K562 (cell line): Measurements from ENCODE around the gene ZMAT2. TPM values are rescaled to one million over a fixed set of nuclear protein-coding genes. Genes with fewer than 3 reads are reported as not detected.

ENCODE experiments used
- CBFA2T3 ChIP-seq: fragments of 450-650 bp; IDR thresholded peaks from 2 replicates; pipeline ENCODE4 v1.6.1; 2017
- CTCFL ChIP-seq: IDR thresholded peaks from 2 replicates; pipeline ENCODE4 v1.6.1; 2011; ENCODE audit warnings: borderline replicate concordance, low read depth, mild to moderate bottlenecking, moderate library complexity, low read length; ENCODE audit not compliant: insufficient read depth, poor library complexity, severe bottlenecking
- ELF4 ChIP-seq: fragments of 450-650 bp; formaldehyde crosslinking; IDR thresholded peaks from 2 replicates; pipeline ENCODE4 v1.4.0; 2022; ENCODE audit warnings: missing genetic modification characterization
- EP300 ChIP-seq: IDR thresholded peaks from 2 replicates; pipeline ENCODE4 v1.6.1; 2012; ENCODE audit warnings: low read length, improper control_type of control experiment
- EZH2 ChIP-seq: IDR thresholded peaks from 2 replicates; pipeline ENCODE4 v1.6.1; 2012; ENCODE audit warnings: low read depth, mild to moderate bottlenecking, inconsistent platforms, low read length, borderline replicate concordance
- GABPB2 ChIP-seq: fragments of 250-450 bp; sonication (Bioruptor Pico); conservative IDR thresholded peaks from 2 replicates; pipeline ENCODE4 v1.5.1; 2021; ENCODE audit warnings: mild to moderate bottlenecking
- GTF2B ChIP-seq: IDR thresholded peaks from 2 replicates; pipeline ENCODE4 v1.6.1; 2011; ENCODE audit not compliant: insufficient read length; ENCODE audit errors: extremely low read depth
- NR2C2 ChIP-seq, 2 experiments: fragments of 200-800 bp in 1 of 2; sonication (Bioruptor generic) in 1 of 2; sonication (generic) in 1 of 2; formaldehyde crosslinking in 1 of 2; IDR thresholded peaks; 2 replicates each; pipeline versions ENCODE4 v1.6.1 to v1.8.0; 2016 to 2022; ENCODE audit warnings: mild to moderate bottlenecking in 1 of 2, missing compliant biosample characterization in 1 of 2, missing genetic modification characterization in 1 of 2, missing genetic modification reagents in 1 of 2
- POLR2AphosphoS2 ChIP-seq: IDR thresholded peaks from 2 replicates; pipeline ENCODE4 v1.6.1; 2012; ENCODE audit warnings: low read length, improper control_type of control experiment
- RBM15 ChIP-seq: fragments of 200-400 bp; formaldehyde crosslinking; IDR thresholded peaks from 2 replicates; pipeline ENCODE4 v1.6.1; 2018; ENCODE audit warnings: mild to moderate bottlenecking, low read length, moderate library complexity; ENCODE audit not compliant: insufficient read depth
- SIN3A ChIP-seq, 2 experiments: fragments of 150-350 bp in 1 of 2; IDR thresholded peaks; 2 replicates each; pipeline ENCODE4 v1.6.1; 2011 to 2016; ENCODE audit warnings: borderline replicate concordance in 2 of 2, low read depth in 2 of 2, low read length in 2 of 2, mild to moderate bottlenecking in 2 of 2, moderate library complexity in 2 of 2; ENCODE audit not compliant: control insufficient read depth in 1 of 2
- SRSF7 ChIP-seq: fragments of 200-400 bp; formaldehyde crosslinking; optimal IDR thresholded peaks from 2 replicates; pipeline ENCODE3; 2017; ENCODE audit warnings: mild to moderate bottlenecking, low read depth, low read length
- TEAD1 ChIP-seq, 2 experiments: fragments of 450-650 bp in 1 of 2; sonication (generic) in 1 of 2; formaldehyde crosslinking; IDR thresholded peaks; 2 replicates each; pipeline versions ENCODE4 v1.4.0 to v1.8.0; 2020 to 2022; ENCODE audit warnings: mild to moderate bottlenecking in 2 of 2, missing genetic modification reagents in 1 of 2
- ZNF384 ChIP-seq: IDR thresholded peaks from 2 replicates; pipeline ENCODE4 v1.6.1; 2012; ENCODE audit warnings: low read depth, low read length, improper control_type of control experiment
- ZNF57 ChIP-seq: fragments of 450-650 bp; formaldehyde crosslinking; IDR thresholded peaks from 2 replicates; pipeline ENCODE4 v1.4.0; 2020; ENCODE audit warnings: mild to moderate bottlenecking, moderate library complexity
- polyA plus RNA-seq, 8 experiments: library from polyadenylated mRNA; depleted of rRNA in 4 of 8; stranded (reverse) in 5 of 8; unstranded in 3 of 8; fragments of >200 nt; fragmentation: Nextera tagmentation in 2 of 8; fragmentation: Illumina TruSeq in 1 of 8; extraction: Ambion mirVana in 2 of 8; extraction: Trizol in 1 of 8; gene quantifications; 2 replicates each; pipeline versions ENCODE4 v1.2.1 to v1.2.3, GENCODE V29; 2011 to 2014; ENCODE audit warnings: inconsistent platforms in 1 of 8, missing spikeins in 1 of 8
- total RNA-seq, 7 experiments: library from RNA; depleted of rRNA in 6 of 7; stranded (reverse); fragments of >200 nt in 6 of 7; fragmentation: Illumina TruSeq in 2 of 7; extraction: Trizol in 2 of 7; gene quantifications; 2 replicates each; pipeline versions ENCODE4 v1.2.1 to v1.2.3, GENCODE V29; 2011 to 2021; ENCODE audit warnings: low replicate concordance in 1 of 7
- TF ChIP-seq, protein P1 (sequence below): fragments of 450-650 bp; IDR thresholded peaks from 2 replicates; pipeline ENCODE4 v1.6.1; 2016; ENCODE audit warnings: antibody characterized with exemption
- TF ChIP-seq, protein P2 (sequence below): sonication (generic); formaldehyde crosslinking; IDR thresholded peaks from 2 replicates; pipeline ENCODE4 v1.8.1; 2023; ENCODE audit warnings: mild to moderate bottlenecking, missing genetic modification reagents

The ZMAT2 gene
- total and polyA plus RNA-seq, 9 of the 15 experiments (the other 6 are each of a cell fraction or from before 2014, with no cell fraction given), result 44.2 to 101 (median 69.2) TPM

DNA sequence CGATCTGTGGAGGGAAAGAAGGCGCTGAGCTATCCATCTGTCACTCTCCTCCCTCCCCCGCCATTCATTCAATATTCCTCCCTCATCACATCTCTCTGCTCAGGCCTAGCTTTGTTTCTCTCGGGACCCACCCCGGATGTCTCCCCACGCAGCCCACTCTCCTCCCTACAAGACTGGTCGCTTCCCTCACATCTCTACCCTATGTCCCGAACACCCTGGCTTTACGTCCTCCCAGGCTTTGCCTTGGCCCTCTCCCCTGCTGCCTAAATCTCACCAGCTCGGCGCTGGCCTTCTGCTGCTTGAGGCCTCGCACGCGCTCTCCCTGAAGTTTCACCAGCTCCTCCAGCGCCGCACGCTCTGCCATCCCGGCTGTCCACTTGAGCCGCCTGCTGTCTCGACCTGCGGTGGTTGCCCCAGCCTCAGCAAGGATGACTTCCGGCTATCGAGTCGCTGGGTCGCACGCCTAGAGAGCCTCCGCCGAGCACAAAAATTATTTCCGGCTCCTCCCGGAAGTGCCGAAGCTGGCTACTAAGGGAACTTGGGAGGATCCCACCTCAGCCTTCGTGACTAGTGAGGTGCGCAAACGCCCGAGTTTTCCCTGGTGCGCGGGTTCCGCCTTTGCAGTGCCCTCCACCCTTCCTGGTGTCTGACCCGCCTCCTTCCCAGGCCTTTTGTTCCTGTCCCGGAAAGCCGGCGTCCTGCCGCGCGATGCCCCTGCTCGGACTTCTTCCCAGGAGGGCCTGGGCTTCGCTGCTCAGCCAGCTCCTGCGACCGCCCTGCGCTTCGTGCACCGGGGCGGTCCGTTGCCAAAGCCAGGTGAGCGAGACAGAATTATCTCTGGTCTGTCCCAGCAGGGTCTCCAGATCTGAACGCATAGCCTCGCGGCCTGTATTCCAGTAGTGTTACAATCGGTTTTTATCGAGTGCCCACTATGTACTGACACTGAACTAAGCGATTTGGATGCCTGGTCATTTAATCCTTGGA lies 9.0 kb upstream of the ZMAT2 start, which contains the start of the genes HARS1 and HARS2 (continued):
- no peak for TF ChIP-seq CTCFL
- no peak for TF ChIP-seq ZNF57 (CRISPR knock-in tag)
- no peak for TF ChIP-seq SRSF7
- TF ChIP-seq NR2C2 (CRISPR knock-in tag; IDR thresholded peaks at IDR 0.05), result peak; percentile 35; the same call in 1 of the 2 replicates
- TF ChIP-seq NR2C2 (tag; IDR thresholded peaks at IDR 0.05), result peak; percentile 94
- TF ChIP-seq, protein P1, sequence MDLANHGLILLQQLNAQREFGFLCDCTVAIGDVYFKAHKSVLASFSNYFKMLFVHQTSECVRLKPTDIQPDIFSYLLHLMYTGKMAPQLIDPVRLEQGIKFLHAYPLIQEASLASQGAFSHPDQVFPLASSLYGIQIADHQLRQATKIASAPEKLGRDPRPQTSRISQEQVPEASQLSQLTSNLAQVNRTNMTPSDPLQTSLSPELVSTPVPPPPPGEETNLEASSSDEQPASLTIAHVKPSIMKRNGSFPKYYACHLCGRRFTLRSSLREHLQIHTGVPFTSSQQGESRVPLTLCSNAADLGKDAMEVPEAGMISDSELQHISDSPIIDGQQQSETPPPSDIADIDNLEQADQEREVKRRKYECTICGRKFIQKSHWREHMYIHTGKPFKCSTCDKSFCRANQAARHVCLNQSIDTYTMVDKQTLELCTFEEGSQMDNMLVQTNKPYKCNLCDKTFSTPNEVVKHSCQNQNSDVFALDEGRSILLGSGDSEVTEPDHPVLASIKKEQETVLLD, result peak; percentile 65; the same call in 1 of the 2 replicates
- TF ChIP-seq EP300, result peak; percentile 51; the same call in 1 of the 2 replicates
- 0 out of 2 replicates have a peak, but pooled peaks have one; percentile 8 for TF ChIP-seq CBFA2T3
- TF ChIP-seq TEAD1 (CRISPR knock-in tag; IDR thresholded peaks at IDR 0.05), result peak in 1 of 2 experiments; percentile 79; a peak in 1 of 4 replicates
- no peak for TF ChIP-seq ZNF384
- 0 out of 2 replicates have a peak, but pooled peaks have one; percentile 32 for TF ChIP-seq ELF4
- TF ChIP-seq, protein P2, sequence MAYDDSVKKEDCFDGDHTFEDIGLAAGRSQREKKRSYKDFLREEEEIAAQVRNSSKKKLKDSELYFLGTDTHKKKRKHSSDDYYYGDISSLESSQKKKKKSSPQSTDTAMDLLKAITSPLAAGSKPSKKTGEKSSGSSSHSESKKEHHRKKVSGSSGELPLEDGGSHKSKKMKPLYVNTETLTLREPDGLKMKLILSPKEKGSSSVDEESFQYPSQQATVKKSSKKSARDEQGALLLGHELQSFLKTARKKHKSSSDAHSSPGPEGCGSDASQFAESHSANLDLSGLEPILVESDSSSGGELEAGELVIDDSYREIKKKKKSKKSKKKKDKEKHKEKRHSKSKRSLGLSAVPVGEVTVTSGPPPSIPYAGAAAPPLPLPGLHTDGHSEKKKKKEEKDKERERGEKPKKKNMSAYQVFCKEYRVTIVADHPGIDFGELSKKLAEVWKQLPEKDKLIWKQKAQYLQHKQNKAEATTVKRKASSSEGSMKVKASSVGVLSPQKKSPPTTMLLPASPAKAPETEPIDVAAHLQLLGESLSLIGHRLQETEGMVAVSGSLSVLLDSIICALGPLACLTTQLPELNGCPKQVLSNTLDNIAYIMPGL (CRISPR knock-in tag), result peak; percentile 64; the same call in 1 of the 2 replicates
- no peak for TF ChIP-seq GTF2B
- no peak for TF ChIP-seq POLR2AphosphoS2
- no peak for TF ChIP-seq EZH2
- TF ChIP-seq RBM15, result no peak
- TF ChIP-seq SIN3A (IDR thresholded peaks at IDR 0.05; ENCODE audit: borderline replicate concordance in 2 of 2, control insufficient read depth in 1 of 2, low read depth in 2 of 2, low read length in 2 of 2), result peak; percentile 84 to 91; a peak in 3 of 4 replicates
- TF ChIP-seq GABPB2 (CRISPR knock-in tag), result no peak
